ENCODE data around the gene WDR7. TPM values are rescaled to one million over a fixed set of nuclear protein-coding genes. Genes with fewer than 3 reads are reported as not detected.

Gene WDR7
- polyA plus RNA-seq, 1 donor: 14.9 TPM

GRCh38 chr18:56804395-56804794, 153.2 kb downstream of the WDR7 start:
- DNase-seq: no peak

DNA sequence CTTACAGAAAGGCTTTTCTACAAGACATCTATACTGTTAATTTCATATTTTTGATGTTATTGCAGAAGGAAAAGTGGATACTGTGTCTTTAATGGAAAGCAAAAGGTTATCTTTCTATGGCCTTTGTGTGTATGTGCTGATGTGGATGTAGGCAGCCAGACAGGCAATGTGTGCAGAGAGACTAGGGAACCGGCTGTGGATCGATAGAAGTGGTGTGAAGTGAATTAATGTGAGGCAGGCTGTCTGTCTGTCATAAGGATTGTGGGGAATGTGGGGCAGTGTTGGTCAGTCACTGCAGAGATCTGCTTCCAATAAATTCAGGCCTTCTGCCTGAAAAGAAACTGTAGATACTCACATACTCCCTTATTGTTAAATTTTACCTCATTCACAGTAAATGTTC, 156.7 kb downstream of the WDR7 start:
- DNase-seq: no peak

DNA sequence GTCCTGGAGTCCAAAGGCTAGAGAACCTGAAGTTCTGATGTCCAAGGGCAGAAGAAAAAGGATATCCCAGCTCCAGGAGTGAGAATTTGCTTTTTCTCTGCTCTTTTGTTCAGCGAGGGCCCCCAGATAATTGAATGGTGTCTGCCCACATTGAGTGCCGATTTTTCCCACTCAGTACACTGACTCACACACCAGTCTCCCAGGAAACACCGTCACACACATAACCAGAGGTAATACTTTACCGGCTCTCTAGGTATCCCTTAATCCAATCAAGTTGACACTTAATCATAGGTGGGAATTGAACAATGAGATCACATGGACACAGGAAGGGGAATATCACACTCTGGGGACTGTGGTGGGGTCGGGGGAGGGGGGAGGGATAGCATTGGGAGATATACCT, 161.5 kb downstream of the WDR7 start:
- DNase-seq: no peak

GRCh38 chr18:56815926-56816325, 164.8 kb downstream of the WDR7 start:
- DNase-seq: no peak

GRCh38 chr18:56823986-56824565, 172.9 kb downstream of the WDR7 start:
- no peak for DNase-seq

DNA sequence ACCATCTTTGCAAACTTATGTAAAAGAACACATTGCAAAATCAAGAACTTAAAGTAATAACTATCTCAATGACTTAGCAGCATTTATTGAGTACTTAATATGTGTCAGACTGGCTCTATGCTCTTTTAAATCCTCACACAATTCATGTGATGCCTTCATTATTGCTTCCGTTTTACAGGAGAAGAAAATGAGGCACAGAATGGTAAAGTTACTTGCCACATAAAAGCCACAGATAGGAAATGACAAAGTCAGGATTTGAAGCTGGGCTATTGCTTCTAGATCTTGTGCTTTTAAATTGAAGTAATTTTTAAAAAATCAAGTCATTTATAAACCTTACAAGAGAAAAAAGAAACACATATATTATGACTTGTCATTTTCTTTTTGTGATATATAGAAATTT, 174.2 kb downstream of the WDR7 start:
- DNase-seq: no peak

DNA sequence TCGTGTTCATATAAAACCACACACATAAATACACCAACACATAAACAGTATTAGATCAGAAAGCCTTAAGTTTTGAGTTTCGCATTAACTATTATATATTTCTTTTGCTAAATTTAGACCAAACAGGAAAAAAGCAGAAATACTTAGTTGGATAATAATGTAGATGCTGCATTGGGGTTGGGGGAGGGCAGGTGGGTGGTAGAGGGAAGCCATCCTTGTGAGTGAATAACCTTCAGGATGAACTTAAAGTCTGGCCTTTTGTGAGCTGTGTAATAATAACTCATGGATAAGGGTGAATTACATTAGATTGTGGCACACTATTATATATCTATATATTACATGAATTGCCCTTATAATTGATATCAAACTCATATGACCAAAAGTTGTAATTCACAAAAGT, 174.7 kb downstream of the WDR7 start:
- no peak for DNase-seq

DNA sequence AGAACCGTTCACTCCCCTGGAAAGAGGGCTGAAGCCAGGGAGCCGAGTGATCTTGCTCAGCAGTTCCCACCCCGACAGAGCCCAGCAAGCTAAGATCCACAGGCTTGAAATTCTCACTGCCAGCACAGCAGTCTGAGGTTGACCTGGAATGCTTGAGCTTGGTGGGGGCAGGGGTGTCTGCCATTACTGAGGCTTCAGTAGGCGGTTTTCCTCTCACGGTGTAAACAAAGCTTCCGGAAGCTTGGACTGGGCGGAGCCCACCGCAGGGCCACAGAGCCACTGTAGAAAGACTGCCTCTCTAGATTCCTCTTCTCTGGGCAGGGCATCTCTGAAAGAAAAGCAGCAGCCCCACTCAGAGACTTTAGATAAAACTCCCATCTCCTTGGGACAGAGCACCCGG, 180.8 kb downstream of the WDR7 start:
- no peak for DNase-seq

DNA sequence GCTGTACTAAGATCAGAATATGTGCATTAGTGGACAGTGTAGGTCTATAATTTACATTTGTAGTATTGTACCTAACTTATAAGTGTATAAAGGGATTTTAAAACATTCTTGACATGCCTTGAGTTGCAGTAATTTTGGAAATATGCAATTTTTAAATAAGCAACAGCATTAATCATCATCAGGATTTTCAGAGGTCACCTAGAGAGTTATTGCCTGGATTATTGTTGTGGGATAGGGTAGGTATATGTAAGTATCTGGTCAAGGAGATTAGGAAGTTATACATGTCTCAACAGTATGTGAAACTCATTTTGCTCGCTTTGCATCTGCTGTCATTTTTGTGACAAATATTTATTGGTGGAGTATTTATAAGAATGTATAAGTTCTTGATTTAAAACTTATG, 184.2 kb downstream of the WDR7 start:
- DNase-seq: no peak

DNA sequence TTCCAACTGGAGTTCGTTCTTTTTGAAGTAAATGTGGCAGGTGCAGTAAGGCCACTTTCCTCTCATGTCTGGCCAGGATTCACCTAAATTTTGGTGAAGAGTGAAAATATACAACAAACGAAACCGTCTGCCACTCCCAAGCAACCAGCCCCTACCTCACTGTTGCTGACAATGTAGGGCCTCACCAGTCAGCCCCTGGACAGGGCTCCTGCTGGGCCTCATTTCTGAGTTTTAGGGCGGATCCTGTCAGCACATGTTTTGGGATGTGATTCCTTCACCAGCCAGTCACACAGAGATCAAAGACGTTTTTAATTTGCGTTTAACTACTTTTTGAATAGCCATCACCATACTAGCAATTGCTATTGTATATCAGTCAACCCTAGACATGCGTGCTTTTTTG, 185.0 kb downstream of the WDR7 start:
- DNase-seq: no peak

- no peak for DNase-seq
These were observed 190.7 kb downstream of the WDR7 start for GRCh38 chr18:56841836-56842235.

DNA sequence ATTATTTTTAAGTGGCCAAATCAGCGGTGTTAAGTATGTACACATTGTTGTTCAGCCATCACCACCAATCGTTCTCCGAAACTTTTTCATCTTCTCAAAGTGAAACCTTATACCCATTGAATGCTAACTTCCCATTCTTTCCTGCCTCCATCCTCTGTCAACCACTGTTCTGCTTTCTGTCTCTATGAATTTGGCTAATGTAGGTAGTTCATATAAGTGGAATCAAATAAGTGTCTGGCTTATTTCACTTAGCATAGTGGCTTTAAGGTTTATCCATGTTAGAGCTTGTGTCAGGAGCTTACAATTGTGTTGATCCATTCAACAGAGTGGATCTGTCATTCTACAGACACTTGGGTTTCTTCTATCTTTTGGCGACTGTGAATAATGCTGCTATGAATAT, 192.1 kb downstream of the WDR7 start:
- no peak for DNase-seq

DNA sequence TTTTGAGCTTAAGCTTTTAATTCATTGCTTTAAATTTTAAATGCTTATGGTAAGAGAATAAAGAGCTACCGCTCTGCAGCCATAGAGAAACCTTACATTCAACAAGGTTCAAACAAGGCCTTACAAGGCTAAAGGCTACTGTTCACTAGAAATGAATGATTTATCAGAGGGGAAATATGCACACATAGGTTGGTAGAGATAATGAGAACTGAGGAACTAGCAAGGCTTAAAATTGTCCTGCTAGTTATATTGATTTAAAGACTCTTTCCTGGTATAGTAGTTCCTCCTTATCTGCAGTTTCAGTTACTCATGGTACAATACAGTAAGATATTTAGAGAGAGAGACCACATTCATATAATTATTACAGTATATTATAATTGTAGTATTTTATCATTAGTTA, 193.4 kb downstream of the WDR7 start:
- no peak for DNase-seq

GRCh38 chr18:56851774-56852173, 200.6 kb downstream of the WDR7 start:
- DNase-seq: no peak

DNA sequence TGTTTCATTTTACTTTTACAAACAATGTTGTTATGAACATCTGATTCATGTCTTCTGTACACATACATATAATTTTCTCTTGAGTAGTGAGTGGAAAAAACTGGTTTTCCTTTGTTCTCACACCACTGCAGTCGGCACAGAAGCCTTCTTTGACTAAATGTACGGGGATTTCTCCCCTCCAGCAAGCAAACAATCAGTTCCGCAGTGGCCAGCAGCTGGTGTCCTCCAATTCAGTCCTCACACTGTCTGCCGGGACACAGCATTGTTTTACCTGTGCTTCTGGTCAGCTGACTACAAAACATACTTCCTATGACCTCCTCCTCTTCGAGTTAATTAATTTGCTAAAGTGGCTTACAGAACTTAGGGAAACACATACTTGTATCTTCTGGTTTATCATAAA, 202.8 kb downstream of the WDR7 start:
- no peak for DNase-seq

DNA sequence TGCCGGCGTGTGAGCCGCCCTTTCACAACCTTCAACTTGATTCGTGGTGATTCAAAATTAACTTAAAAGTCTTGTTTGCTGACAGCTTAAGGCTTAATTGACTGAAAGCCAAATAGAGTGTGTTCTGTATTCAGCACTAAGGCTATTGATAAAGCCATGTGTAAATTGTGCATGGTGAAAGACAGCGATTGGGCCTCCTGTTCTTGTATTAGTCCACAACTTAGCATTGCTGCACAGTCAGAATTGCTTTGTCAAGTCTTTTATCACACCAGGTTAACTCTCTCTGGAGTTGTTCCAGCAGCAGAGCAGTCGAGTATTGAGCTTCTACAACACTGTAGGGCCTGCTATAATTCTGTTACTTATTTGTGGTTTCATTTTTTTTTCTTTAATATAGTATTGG, 210.1 kb downstream of the WDR7 start:
- no peak for DNase-seq

- DNase-seq: peak; percentile 25
These were observed 218.1 kb downstream of the WDR7 start for GRCh38 chr18:56869189-56869777.

DNA sequence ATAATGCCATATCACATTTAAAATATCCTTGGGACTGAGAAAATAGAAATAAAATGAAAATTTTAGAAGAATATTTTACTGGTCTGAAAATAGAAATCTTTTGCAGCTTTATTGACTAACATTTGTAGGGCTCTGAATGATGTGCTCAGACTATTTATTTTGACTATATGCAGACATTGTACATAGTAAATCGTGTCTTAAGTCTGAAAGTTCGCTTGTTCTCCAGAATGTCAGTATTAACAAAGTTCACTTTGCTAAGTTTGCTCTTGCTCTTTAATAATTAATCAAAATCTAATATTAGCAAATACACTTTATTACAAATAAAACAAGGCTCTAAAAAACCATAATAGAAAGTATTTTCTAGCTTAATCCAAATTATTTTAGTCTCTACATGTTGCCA, 219.8 kb downstream of the WDR7 start:
- DNase-seq: no peak

DNA sequence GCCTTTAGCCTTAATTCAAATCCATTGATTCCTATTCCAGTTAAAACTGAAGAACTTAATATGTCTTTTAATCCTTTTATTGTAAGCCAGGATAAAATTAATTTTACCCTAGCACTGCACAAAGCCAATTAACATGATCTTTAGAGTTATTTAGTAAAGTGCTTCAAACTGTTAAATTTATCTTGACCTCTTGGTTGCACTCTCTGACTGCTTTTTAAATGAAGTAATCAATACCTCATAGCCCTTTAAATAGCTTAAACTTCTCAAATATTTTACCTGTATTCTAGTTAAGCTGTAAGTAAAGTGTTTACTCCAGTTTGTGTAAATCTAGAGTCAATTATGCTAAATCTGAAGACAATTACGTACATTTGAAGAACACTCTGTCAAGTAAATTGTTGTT, 221.0 kb downstream of the WDR7 start:
- DNase-seq: no peak

GRCh38 chr18:56873441-56874140, 222.4 kb downstream of the WDR7 start:
- peak; percentile 24 for DNase-seq

GRCh38 chr18:56878711-56879110, 227.6 kb downstream of the WDR7 start:
- no peak for DNase-seq

DNA sequence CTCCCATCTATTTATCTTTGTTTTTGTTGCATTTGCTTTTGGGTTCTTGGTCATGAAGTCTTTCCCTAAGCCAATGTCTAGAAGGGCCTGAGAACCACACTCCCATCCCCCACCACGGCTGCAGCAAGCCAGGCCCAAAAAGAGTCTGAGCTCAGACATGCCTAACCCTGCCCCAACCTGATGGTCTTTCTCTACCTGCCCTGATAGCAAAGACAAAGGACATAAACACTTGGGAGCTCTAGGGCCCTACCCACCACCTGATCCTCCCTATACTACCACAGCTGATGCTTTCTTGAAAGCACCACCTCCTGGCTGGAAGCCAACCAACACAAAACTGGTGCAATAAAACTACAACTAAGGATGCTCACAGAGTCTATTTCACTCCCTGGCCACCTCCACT, 233.4 kb downstream of the WDR7 start:
- DNase-seq: no peak

GRCh38 chr18:56888978-56889377, 237.8 kb downstream of the WDR7 start:
- DNase-seq: no peak

- DNase-seq: no peak
These were observed 238.5 kb downstream of the WDR7 start for GRCh38 chr18:56889621-56890020.

All from left kidney (tissue), 2 donors.